GM21723 (cell line): ENCODE results near the gene TACC2.

Source experiments
- ATAC-seq: cut with Tn5 transposase; IDR thresholded peaks from one replicate; pipeline ENCODE4 v1.9.1; 2021; ENCODE audit warnings: mild to moderate bottlenecking, moderate library complexity; ENCODE audit not compliant: unreplicated experiment

TACC2 gene

GRCh38 chr10:122210481-122211265 lies 221.7 kb downstream of the TACC2 start:
- no peak for ATAC-seq

DNA sequence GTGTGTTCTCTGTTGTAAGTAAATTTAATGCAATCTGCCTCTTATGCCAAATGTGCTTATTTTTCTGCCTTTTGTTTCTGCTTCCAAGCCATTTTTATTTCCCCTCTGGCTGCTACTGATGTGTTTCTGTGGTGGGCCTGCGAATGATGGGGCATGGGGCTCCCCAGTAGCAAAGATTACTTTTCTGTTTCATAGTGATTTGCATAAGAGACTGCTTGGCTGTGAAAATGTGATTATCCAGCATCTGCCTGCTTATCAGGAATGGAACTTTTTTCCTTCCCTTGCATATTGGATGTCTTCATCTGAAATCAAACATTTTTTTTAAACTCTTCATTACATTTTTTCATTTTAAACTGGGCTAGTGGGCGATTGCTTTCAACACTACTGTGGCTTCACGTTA lies 224.4 kb downstream of the TACC2 start:
- ATAC-seq, result no peak

GRCh38 chr10:122213766-122214165 lies 224.8 kb downstream of the TACC2 start:
- no peak for ATAC-seq

DNA sequence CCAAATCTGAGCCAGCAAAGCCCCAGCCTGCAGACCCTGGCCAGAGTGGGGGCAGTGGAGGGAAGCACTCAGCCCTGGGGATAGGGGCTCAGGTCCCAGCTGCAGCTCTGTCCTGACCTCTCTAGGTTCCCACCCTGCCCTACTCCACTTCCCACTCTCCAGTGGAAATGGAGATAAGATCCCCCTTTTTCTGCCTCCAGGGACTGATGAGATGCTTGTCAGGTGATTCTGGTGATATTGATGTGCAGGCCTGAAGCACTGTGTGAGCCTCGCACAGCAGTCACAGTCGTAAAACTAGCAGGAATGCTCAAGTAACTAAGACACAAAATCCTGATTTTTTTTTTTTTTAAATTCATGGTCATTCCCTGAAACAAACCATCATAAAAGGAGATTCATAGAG lies 227.1 kb downstream of the TACC2 start:
- no peak for ATAC-seq

- ATAC-seq, result no peak
These were observed 230.4 kb downstream of the TACC2 start for GRCh38 chr10:122219340-122219739.

DNA sequence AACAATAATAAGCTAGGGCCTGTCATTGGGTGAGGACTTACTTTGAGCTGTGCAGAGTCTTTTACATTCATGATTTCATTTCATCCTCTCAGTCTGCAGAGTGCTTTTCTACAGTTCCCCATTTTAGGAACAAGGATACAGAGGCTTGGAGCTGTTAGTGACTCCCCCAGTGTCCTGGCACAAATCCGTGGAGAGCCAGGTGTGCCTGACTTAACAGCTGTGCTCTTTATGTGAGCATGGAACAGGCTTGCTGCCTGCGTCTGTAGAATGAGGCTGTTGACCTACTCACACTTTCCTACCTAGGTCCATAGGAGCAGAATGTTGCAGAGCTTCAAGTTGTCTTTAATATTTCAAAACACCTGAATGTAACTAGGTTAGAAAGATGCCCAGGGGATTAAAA lies 231.8 kb downstream of the TACC2 start:
- ATAC-seq, result no peak

DNA sequence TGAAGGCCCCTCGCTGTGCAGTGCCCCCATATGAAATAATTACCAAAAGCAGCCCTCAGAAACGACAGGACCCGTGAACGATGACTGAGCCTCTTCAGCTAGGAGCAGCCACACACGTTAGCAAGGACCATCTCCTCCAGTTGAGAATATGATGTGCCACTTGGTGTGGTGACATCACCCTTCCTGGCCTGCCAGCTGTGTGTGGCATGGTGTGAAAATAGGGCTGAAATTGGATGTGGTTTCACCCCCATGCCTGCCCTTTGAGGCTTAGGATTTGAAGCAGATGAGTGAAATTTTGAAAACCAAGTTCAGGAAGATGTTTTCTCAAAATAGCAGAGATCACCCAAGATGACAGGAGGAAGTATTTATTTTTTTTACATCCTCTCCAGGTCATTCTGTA lies 233.0 kb downstream of the TACC2 start:
- ATAC-seq, result no peak

GRCh38 chr10:122222638-122223037 lies 233.7 kb downstream of the TACC2 start:
- ATAC-seq, result no peak

- no peak for ATAC-seq
These were observed 235.2 kb downstream of the TACC2 start for GRCh38 chr10:122224159-122224558.

- no peak for ATAC-seq
These were observed 236.4 kb downstream of the TACC2 start for GRCh38 chr10:122225330-122225729.

DNA sequence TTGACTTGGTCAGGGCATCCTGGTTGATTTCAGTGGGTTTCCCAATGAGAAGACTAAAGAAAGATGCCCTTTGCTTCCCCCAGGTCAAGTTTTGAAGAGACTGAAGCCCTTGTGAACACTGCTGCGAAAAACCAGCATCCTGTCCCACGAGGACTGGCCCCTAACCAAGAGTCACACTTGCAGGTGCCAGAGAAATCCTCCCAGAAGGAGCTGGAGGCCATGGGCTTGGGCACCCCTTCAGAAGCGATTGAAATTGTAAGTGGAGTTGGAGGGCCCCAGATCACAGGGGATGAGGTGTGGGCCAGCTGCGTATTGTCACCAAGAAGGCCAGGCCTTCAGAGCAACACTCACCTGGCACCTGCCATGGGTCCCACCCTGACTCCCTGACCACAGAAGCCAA lies 238.8 kb downstream of the TACC2 start:
- no peak for ATAC-seq

- no peak for ATAC-seq
These were observed 240.7 kb downstream of the TACC2 start for GRCh38 chr10:122229666-122230065.

DNA sequence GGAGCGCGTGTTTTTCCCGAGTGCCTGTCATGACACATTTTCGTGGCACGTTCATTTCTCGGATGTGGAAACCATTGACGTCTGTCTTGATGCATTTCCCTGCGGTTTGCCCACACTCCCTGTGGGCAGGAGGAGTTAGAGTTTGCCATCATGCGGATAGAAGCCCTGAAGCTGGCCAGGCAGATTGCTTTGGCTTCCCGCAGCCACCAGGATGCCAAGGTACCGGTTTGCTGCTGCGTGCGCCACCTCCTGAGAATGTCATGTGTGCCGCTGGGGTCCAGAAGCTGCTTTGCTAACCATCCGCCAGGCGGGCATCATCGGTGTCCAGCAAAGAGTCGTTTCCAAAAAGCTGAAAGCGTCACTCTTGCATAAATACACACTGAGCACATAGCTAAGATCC lies 241.3 kb downstream of the TACC2 start:
- no peak for ATAC-seq

DNA sequence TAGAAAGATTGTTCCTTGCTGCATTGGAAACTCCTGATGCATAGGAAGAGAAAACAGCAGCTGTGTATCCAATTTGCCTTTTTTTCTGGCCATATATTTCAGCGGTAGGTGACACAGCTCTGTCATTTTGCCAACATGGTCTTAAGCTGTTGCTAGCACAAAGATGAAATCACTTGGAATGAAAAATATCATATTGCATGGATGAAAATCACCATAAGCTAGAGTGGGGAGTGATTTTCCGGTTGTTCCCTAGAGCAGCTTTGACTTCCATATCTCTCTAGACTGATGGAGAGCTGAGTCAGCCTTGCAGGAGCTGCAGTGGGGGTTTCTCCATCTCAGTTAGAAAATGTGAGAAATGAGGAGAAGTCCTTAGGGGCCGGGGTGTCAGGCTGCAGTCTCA lies 243.8 kb downstream of the TACC2 start:
- no peak for ATAC-seq

GRCh38 chr10:122233857-122234348 lies 244.9 kb downstream of the TACC2 start:
- ATAC-seq, result no peak

GRCh38 chr10:122234416-122234815 lies 245.5 kb downstream of the TACC2 start:
- ATAC-seq, result no peak

GRCh38 chr10:122236690-122237306 lies 247.8 kb downstream of the TACC2 start:
- ATAC-seq, result no peak

DNA sequence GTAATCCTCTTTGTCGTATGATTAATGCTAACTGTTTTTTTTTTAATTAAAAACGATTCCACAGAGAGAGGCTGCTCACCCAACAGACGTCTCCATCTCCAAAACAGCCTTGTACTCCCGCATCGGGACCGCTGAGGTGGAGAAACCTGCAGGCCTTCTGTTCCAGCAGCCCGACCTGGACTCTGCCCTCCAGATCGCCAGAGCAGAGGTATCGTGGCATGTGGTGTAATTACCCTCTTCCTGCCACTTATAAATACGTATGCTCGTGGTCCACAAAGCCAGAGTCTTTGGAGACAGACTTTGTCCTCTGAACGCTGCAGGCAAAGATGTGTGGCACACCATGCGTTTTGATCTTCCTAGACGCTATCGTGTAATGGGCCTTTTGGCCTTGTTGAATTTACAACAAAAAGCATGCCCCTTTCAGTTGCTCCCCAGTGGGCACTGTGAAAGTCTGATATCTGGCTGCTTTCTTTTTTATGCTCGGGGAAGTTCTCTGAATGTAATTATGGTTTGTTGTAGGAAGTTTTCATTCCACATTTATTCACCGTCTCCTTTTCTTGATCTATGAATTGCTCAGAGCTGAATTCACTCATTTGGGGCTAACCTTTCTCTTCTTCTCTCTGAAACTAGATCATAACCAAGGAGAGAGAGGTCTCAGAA lies 248.5 kb downstream of the TACC2 start:
- no peak for ATAC-seq

DNA sequence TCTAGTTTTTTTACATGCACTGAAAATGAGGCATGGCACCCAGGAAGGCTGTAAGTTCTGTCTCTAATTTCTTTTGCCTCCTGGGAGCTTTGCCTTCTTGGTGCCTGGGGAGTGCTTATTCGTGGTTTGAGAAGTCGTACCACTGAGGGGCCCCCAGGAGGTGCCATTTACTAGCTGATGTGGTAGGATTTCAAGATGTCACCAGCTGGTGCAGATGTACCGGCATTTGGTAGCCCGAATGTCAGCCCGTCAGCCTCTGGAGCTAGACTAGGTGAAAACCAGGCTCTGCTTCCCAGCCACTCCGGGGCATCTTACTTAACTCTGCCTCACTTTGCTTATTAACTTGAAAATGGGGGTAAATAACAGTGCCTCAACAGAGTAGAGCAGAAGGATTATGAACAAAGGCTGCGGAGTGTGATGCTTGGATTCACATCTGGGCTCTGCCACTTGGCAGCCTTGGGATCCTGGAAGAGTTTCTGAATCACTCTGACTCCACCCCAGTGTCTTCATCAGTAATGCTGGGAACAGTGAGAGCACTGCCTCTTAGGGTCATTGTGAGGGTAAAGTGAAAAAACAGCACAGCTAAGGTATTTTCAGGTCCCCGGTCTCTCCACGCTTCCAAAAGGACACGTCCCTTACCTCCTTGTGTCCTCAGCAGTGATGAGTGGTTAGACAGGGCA lies 250.8 kb downstream of the TACC2 start:
- no peak for ATAC-seq

DNA sequence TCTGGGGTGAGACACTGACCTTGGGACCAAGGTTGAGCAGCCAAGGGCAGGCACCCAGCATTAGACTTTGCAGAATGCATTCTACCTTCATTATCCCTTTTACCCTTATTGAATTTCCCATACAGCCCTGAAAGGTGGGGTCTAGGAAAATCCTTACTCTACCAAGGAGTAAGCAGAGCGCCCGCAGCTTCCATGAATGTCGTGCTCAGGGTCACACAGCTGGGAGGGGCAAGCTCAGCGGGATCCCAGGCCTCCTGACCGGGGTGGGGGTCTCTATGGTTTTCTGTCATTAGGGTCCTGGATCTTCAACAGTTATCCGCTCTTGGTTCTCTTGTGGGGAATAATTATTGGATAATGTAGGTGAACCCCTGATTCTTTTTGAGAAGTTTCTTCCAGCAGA lies 251.4 kb downstream of the TACC2 start:
- ATAC-seq, result no peak

DNA sequence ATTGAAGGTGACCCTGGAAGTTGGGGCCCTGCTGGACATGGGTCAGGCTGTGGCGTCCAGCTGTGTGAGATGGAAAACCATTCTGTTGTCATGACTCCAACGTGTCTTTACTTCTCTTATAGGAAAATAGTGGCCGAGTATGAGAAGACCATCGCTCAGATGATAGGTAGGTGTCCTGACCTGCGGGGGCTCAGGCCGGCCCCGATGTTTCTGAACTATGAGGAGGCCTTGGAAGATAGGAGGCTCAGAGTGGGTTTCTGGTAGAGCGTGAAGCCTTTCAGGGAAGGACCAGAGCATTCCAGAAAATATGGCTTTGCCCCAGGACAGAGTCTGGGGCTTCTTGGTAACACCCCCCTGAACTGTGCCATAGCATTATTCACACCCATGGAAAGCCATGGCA lies 252.9 kb downstream of the TACC2 start:
- ATAC-seq, result no peak
